KMS-11 (cell line): ENCODE data around the gene CACNG5.

Experiments
- H2AFZ ChIP-seq: fragments of 200-600 bp; sonication (generic); 2 replicates; pipeline ENCODE4 v1.6.1; 2016; ENCODE audit warnings: antibody characterized with exemption, mixed run types, low read depth
- H3K27ac ChIP-seq: fragments of 200-600 bp; sonication (generic); 2 replicates; pipeline ENCODE4 v1.6.1; 2016; ENCODE audit warnings: mild to moderate bottlenecking, mixed run types
- H3K27me3 ChIP-seq: fragments of 200-600 bp; sonication (generic); 2 replicates; pipeline ENCODE4 v1.6.1; 2017; ENCODE audit warnings: mild to moderate bottlenecking, low read depth, mixed run types, moderate library complexity; ENCODE audit not compliant: insufficient read depth
- H3K36me3 ChIP-seq: fragments of 200-600 bp; sonication (generic); 2 replicates; pipeline ENCODE4 v1.6.1; 2017; ENCODE audit warnings: mild to moderate bottlenecking, mixed run types; ENCODE audit not compliant: insufficient read depth
- H3K4me1 ChIP-seq: fragments of 200-600 bp; sonication (generic); 2 replicates; pipeline ENCODE4 v1.6.1; 2016; ENCODE audit warnings: mild to moderate bottlenecking, low read depth, mixed run types; ENCODE audit not compliant: poor library complexity, severe bottlenecking
- H3K4me2 ChIP-seq: fragments of 200-600 bp; sonication (generic); 2 replicates; pipeline ENCODE4 v1.7.0; 2016; ENCODE audit warnings: mild to moderate bottlenecking, mixed run types
- H3K4me3 ChIP-seq: fragments of 200-600 bp; sonication (generic); IDR thresholded peaks from 2 replicates; pipeline ENCODE4 v1.6.1; 2017; ENCODE audit warnings: low read depth, low read length, mixed read lengths; ENCODE audit not compliant: insufficient read depth
- H3K79me2 ChIP-seq: fragments of 200-600 bp; sonication (generic); 2 replicates; pipeline ENCODE4 v1.6.1; 2016; ENCODE audit warnings: low read depth, mixed run types; ENCODE audit not compliant: insufficient read depth
- H3K9ac ChIP-seq: fragments of 200-600 bp; sonication (generic); 2 replicates; pipeline ENCODE4 v1.6.1; 2016; ENCODE audit warnings: mild to moderate bottlenecking, mixed run types
- H4K20me1 ChIP-seq: fragments of 200-600 bp; sonication (generic); 2 replicates; pipeline ENCODE4 v1.6.1; 2016; ENCODE audit warnings: mild to moderate bottlenecking, mixed run types; ENCODE audit not compliant: insufficient read depth
- TF ChIP-seq, protein P1 (sequence below): fragments of 200-600 bp; sonication (generic); conservative IDR thresholded peaks from 2 replicates; pipeline ENCODE4 v1.6.1; 2017; ENCODE audit warnings: low read depth, mild to moderate bottlenecking, antibody characterized with exemption, low read length, moderate library complexity, mixed read lengths

Gene CACNG5

DNA sequence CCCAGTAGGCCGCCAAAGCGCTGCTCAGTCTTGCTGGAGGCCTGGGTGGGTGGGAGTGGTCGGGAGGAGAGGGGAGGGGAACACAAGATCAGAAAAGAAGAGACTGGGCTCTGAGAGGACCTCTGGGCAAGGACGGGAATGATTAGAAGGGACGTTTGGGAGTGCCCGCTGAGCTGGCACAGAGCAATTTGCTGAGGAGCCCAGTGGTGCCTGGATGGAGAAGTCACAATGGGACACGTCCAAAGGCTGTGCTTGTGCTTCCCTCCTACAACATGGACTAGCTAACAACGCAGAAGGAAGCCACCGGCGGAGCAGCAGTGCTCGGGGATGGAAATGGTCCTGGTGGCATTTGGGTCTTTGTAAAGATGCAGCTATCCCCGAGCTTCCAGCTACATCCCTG is 84.0 kb downstream of the CACNG5 start:
- TF ChIP-seq, protein P1, sequence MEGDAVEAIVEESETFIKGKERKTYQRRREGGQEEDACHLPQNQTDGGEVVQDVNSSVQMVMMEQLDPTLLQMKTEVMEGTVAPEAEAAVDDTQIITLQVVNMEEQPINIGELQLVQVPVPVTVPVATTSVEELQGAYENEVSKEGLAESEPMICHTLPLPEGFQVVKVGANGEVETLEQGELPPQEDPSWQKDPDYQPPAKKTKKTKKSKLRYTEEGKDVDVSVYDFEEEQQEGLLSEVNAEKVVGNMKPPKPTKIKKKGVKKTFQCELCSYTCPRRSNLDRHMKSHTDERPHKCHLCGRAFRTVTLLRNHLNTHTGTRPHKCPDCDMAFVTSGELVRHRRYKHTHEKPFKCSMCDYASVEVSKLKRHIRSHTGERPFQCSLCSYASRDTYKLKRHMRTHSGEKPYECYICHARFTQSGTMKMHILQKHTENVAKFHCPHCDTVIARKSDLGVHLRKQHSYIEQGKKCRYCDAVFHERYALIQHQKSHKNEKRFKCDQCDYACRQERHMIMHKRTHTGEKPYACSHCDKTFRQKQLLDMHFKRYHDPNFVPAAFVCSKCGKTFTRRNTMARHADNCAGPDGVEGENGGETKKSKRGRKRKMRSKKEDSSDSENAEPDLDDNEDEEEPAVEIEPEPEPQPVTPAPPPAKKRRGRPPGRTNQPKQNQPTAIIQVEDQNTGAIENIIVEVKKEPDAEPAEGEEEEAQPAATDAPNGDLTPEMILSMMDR = no peak
- H3K4me3 ChIP-seq = no peak overlapping the region
- no peak overlapping the region for H3K9ac ChIP-seq
- H3K79me2 ChIP-seq = no peaks in the 10 kb centered on the region
- no peaks in the 10 kb centered on the region for H4K20me1 ChIP-seq
- no peaks in the 10 kb centered on the region for H3K36me3 ChIP-seq
- H3K27ac ChIP-seq = no peak overlapping the region
- no peaks in the 10 kb centered on the region for H3K27me3 ChIP-seq
- no peak overlapping the region for H2AFZ ChIP-seq
- H3K4me2 ChIP-seq = no peak overlapping the region
- no peaks in the 10 kb centered on the region for H3K4me1 ChIP-seq

- Histone ChIP-seq H2AFZ (no peak overlapping the region), H3K79me2 (no peaks in the 10 kb centered on the region), H3K27ac (no peak overlapping the region), H3K36me3 (no peaks in the 10 kb centered on the region), H3K4me2 (no peak overlapping the region), H3K4me1 (no peaks in the 10 kb centered on the region), H4K20me1 (no peaks in the 10 kb centered on the region), H3K4me3 (no peak overlapping the region), H3K27me3 (no peaks in the 10 kb centered on the region), H3K9ac (no peak overlapping the region)
- TF ChIP-seq, protein P1 = no peak
Measured at GRCh38 chr17:66920435-66920834, 85.5 kb downstream of the CACNG5 start.

- no peaks in the 10 kb centered on the region for H3K27me3 ChIP-seq
- TF ChIP-seq, protein P1 = no peak
Measured at GRCh38 chr17:66920950-66921349, 86.0 kb downstream of the CACNG5 start.

DNA sequence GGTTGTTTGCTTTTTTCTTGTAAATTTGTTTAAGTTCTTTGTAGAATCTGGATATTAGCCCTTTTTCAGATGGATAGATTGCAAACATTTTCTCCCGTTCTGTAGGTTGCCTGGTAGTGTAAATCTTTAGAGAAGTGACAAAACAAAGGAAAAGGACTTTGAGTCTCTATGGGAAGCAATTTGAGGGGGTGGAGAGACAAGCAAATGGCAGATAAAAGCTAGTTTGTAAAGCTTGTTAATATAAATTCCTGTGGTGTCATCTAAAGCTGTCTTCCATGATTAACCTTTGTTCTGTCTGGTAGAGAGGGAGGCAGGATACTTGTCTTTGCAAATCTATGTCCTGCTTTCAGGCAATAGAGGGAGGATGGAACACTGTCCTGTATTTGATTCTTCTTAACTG is 89.0 kb downstream of the CACNG5 start:
- Histone ChIP-seq H2AFZ (no peak overlapping the region), H3K27ac (no peak overlapping the region), H3K4me3 (no peak overlapping the region), H3K9ac (no peak overlapping the region), H3K4me2 (no peak overlapping the region), H3K27me3 (no peaks in the 10 kb centered on the region), H3K4me1 (no peaks in the 10 kb centered on the region), H4K20me1 (no peaks in the 10 kb centered on the region), H3K36me3 (no peaks in the 10 kb centered on the region), H3K79me2 (no peaks in the 10 kb centered on the region)
- TF ChIP-seq, protein P1 = no peak

More at GRCh38 chr17:66920950-66921349, 86.0 kb downstream of the CACNG5 start:
- no peak overlapping the region for H3K4me3 ChIP-seq
- H2AFZ ChIP-seq = no peak overlapping the region
- H3K36me3 ChIP-seq = no peaks in the 10 kb centered on the region
- no peaks in the 10 kb centered on the region for H3K4me1 ChIP-seq
- H3K4me2 ChIP-seq = no peak overlapping the region
- H3K9ac ChIP-seq = no peak overlapping the region
- H3K79me2 ChIP-seq = no peaks in the 10 kb centered on the region
- no peaks in the 10 kb centered on the region for H4K20me1 ChIP-seq
- no peak overlapping the region for H3K27ac ChIP-seq
